ENCODE measurements around the gene QSER1.
"Not testable (repeated sequence)": the region's sequence is repeated elsewhere in the genome, so short reads cannot be mapped to it uniquely, and the experiment has no call there.

The QSER1 gene

DNA sequence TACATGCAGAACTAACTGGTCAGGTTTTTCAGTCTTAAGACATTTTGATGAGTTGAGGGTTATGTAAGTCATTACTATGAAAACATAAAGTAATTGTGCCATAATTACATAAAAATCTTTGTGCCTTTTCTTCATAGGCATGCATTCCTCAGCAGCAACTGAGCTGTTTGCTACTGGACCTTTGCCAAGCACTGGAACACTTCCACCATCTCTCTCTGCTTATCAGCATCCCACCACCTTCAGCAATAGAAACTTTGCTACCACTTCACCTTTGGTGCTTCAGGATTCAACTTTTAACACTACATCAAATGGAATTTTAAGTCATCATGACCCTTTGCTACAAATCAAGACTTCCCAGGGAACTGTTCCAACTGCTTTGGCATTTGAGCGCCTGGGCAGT, 39.0 kb downstream of the QSER1 start:
- no peaks in the 10 kb centered on the region for H3K27me3 ChIP-seq (ENCODE audit: control insufficient read depth, low read length)
- H3K4me2 ChIP-seq (ENCODE audit: low read length), result no peak overlapping the region
- H3F3A ChIP-seq (ENCODE audit: control insufficient read depth, insufficient read depth), result no peaks in the 10 kb centered on the region
- peaks cover 81% of the 10 kb centered on the region for H3K36me3 ChIP-seq (ENCODE audit: control insufficient read depth, low read length)
- H3K27ac ChIP-seq (ENCODE audit: low read depth, low read length), result no peak overlapping the region
- H3K4me1 ChIP-seq (ENCODE audit: control insufficient read depth, low read length), result no peaks in the 10 kb centered on the region
- peaks cover 20% of the 10 kb centered on the region for H3K79me2 ChIP-seq (ENCODE audit: control insufficient read depth, low read length)
- H4K20me1 ChIP-seq (ENCODE audit: control insufficient read depth, insufficient read depth, low read depth, low read length), result no peaks in the 10 kb centered on the region
- H3K4me3 ChIP-seq (ENCODE audit: low read length), result no peak overlapping the region
- H3K9me3 ChIP-seq (ENCODE audit: control insufficient read depth, insufficient read depth, low read length), result no peaks in the 10 kb centered on the region
- no peaks in the 10 kb centered on the region for H3K9me2 ChIP-seq (replicated peaks; ENCODE audit: control insufficient read depth, low read length)
- TF ChIP-seq CTCF (IDR thresholded peaks at IDR 0.05; ENCODE audit: low read depth, low read length, poor library complexity, severe bottlenecking), result no peak
- no peak for TF ChIP-seq EZH2phosphoT487 (IDR thresholded peaks at IDR 0.05; ENCODE audit: borderline replicate concordance, low read length)

DNA sequence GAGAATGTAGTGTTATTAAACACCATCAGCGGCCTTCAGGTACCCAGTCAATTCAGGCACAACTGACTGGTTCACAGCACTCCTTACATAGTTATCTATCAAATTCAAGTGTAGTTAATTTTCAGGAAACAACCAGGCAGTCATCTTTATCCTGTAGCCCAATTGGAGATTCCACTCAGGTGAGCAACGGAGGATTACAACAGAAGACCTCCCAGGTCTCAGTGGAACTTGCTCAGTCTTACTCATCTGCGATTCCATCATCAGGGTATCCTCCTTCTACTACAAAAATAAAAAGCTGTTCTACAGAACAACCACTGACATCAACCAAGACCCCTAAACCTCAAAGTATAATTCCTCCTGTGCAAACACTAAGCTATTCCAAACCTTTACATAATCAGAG, 39.6 kb downstream of the QSER1 start:
- H3K9me3 ChIP-seq (ENCODE audit: control insufficient read depth, insufficient read depth, low read length), result no peaks in the 10 kb centered on the region
- no peaks in the 10 kb centered on the region for H3F3A ChIP-seq (ENCODE audit: control insufficient read depth, insufficient read depth)
- H3K36me3 ChIP-seq (ENCODE audit: control insufficient read depth, low read length), result peaks cover 81% of the 10 kb centered on the region
- H4K20me1 ChIP-seq (ENCODE audit: control insufficient read depth, insufficient read depth, low read depth, low read length), result no peaks in the 10 kb centered on the region
- no peaks in the 10 kb centered on the region for H3K4me1 ChIP-seq (ENCODE audit: control insufficient read depth, low read length)
- H3K4me2 ChIP-seq (ENCODE audit: low read length), result no peak overlapping the region
- TF ChIP-seq CTCF (IDR thresholded peaks at IDR 0.05; ENCODE audit: low read depth, low read length, poor library complexity, severe bottlenecking) (no peak), EZH2phosphoT487 (IDR thresholded peaks at IDR 0.05; ENCODE audit: borderline replicate concordance, low read length) (no peak)
- no peaks in the 10 kb centered on the region for H3K9me2 ChIP-seq (replicated peaks; ENCODE audit: control insufficient read depth, low read length)
- H3K27me3 ChIP-seq (ENCODE audit: control insufficient read depth, low read length), result no peaks in the 10 kb centered on the region
- no peak overlapping the region for H3K4me3 ChIP-seq (ENCODE audit: low read length)
- no peak overlapping the region for H3K27ac ChIP-seq (ENCODE audit: low read depth, low read length)
- H3K79me2 ChIP-seq (ENCODE audit: control insufficient read depth, low read length), result peaks cover 18% of the 10 kb centered on the region

DNA sequence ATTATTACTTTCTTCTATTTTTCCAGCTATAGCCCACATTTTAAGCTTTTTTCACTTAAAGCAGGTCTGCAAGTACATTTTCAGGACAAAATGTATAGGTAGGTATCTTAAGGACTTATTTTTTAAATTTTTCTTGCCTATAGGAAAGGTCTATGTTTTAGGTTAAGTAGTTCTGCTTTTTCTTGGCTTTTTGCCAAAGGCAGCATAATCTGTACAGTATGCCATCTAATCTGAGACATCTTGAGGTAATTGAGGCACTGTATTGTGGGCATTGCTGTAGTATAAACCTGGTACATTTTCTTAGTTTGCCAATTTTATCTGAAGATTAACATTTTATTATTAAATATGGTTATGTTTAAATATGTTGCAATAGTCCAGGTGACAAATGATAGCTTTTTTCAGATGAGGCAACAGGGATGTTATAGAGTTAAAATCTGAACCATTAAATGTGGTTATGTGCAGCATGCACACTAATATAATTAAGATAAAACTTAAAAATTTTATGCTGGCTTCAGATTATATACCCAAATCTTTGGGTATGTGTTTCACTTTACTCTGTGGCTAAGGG, 42.9 kb downstream of the QSER1 start:
- Histone ChIP-seq H3K27me3 (ENCODE audit: control insufficient read depth, low read length) (no peaks in the 10 kb centered on the region), H3K36me3 (ENCODE audit: control insufficient read depth, low read length) (peaks cover 90% of the 10 kb centered on the region), H3K4me3 (ENCODE audit: low read length) (no peak overlapping the region), H3K9me3 (ENCODE audit: control insufficient read depth, insufficient read depth, low read length) (no peaks in the 10 kb centered on the region), H3K4me2 (ENCODE audit: low read length) (no peak overlapping the region), H4K20me1 (ENCODE audit: control insufficient read depth, insufficient read depth, low read depth, low read length) (no peaks in the 10 kb centered on the region), H3K79me2 (ENCODE audit: control insufficient read depth, low read length) (peaks cover 45% of the 10 kb centered on the region), H3K9me2 (replicated peaks; ENCODE audit: control insufficient read depth, low read length) (no peaks in the 10 kb centered on the region), H3K27ac (ENCODE audit: low read depth, low read length) (no peak overlapping the region), H3F3A (ENCODE audit: control insufficient read depth, insufficient read depth) (no peaks in the 10 kb centered on the region), H3K4me1 (ENCODE audit: control insufficient read depth, low read length) (no peaks in the 10 kb centered on the region)
- no peak for TF ChIP-seq EZH2phosphoT487 (IDR thresholded peaks at IDR 0.05; ENCODE audit: borderline replicate concordance, low read length)
- no peak for TF ChIP-seq CTCF (IDR thresholded peaks at IDR 0.05; ENCODE audit: low read depth, low read length, poor library complexity, severe bottlenecking)

GRCh38 chr11:32936178-32936577, 43.6 kb downstream of the QSER1 start:
- H3K4me3 ChIP-seq (ENCODE audit: low read length); H3K4me1 ChIP-seq (ENCODE audit: control insufficient read depth, low read length); H4K20me1 ChIP-seq (ENCODE audit: control insufficient read depth, insufficient read depth, low read depth, low read length); H3K27ac ChIP-seq (ENCODE audit: low read depth, low read length); H3K27me3 ChIP-seq (ENCODE audit: control insufficient read depth, low read length); H3K9me2 ChIP-seq (replicated peaks; ENCODE audit: control insufficient read depth, low read length); H3K4me2 ChIP-seq (ENCODE audit: low read length); H3K9me3 ChIP-seq (ENCODE audit: control insufficient read depth, insufficient read depth, low read length); H3F3A ChIP-seq (ENCODE audit: control insufficient read depth, insufficient read depth): not testable (repeated sequence)
- H3K79me2 ChIP-seq (ENCODE audit: control insufficient read depth, low read length), result peaks cover 50% of the 10 kb centered on the region
- peaks cover 89% of the 10 kb centered on the region for H3K36me3 ChIP-seq (ENCODE audit: control insufficient read depth, low read length)

DNA sequence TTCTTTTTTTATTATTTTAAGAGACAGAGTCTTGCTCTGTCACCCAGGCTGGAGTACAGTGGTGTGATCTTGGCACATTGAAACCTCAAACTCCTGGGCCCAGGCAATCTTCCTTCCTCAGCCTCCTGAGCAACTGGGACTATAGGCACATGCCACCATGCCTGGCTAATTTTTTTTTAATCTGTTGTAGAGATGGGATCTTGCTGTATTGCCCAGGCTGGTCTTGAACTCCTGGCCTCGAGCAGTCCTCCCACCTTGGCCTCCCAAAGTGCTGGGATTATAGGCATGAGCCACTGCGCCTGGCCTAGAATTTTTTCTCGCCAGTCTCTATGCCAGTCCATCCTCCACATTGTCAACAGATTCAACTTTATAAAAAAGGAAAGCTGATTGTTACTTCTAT, 44.7 kb downstream of the QSER1 start:
- H3K4me3 ChIP-seq (ENCODE audit: low read length); H3F3A ChIP-seq (ENCODE audit: control insufficient read depth, insufficient read depth); H3K27ac ChIP-seq (ENCODE audit: low read depth, low read length); H3K27me3 ChIP-seq (ENCODE audit: control insufficient read depth, low read length); H4K20me1 ChIP-seq (ENCODE audit: control insufficient read depth, insufficient read depth, low read depth, low read length); H3K9me3 ChIP-seq (ENCODE audit: control insufficient read depth, insufficient read depth, low read length); H3K4me2 ChIP-seq (ENCODE audit: low read length); H3K9me2 ChIP-seq (replicated peaks; ENCODE audit: control insufficient read depth, low read length); H3K4me1 ChIP-seq (ENCODE audit: control insufficient read depth, low read length): not testable (repeated sequence)
- peaks cover 50% of the 10 kb centered on the region for H3K79me2 ChIP-seq (ENCODE audit: control insufficient read depth, low read length)
- H3K36me3 ChIP-seq (ENCODE audit: control insufficient read depth, low read length), result peaks cover 78% of the 10 kb centered on the region
